Smooth muscle cell of the brain vasculature (primary cell): ENCODE results near the gene SYT6.

Experiments
- DNase-seq: peaks from one replicate; pipeline ENCODE4 v3.0.0-alpha.2; 2012; ENCODE audit warnings: low read depth, low spot score

SYT6 gene

GRCh38 chr1:114093624-114094362 is 59.9 kb downstream of the SYT6 start:
- DNase-seq = no peak

- no peak for DNase-seq
Observed at GRCh38 chr1:114092186-114093062, 61.2 kb downstream of the SYT6 start.

GRCh38 chr1:114091711-114092110 is 62.0 kb downstream of the SYT6 start:
- DNase-seq = no peak

GRCh38 chr1:114090738-114091505 is 62.7 kb downstream of the SYT6 start:
- no peak for DNase-seq

- DNase-seq = no peak
Observed at GRCh38 chr1:114089502-114090138, 64.0 kb downstream of the SYT6 start.

- DNase-seq = no peak
Observed at GRCh38 chr1:114088392-114089299, 65.0 kb downstream of the SYT6 start.

GRCh38 chr1:114087495-114087894 is 66.2 kb downstream of the SYT6 start:
- DNase-seq = no peak

GRCh38 chr1:114086601-114087368 is 66.9 kb downstream of the SYT6 start:
- DNase-seq = no peak

GRCh38 chr1:114082867-114083585 is 70.6 kb downstream of the SYT6 start:
- no peak for DNase-seq

GRCh38 chr1:114082304-114082630 is 71.4 kb downstream of the SYT6 start:
- DNase-seq = no peak

GRCh38 chr1:114081437-114082303 is 72.0 kb downstream of the SYT6 start:
- no peak for DNase-seq

- no peak for DNase-seq
Observed at GRCh38 chr1:114080511-114081436, 72.9 kb downstream of the SYT6 start.

- DNase-seq = no peak
Observed at GRCh38 chr1:114079596-114080190, 74.0 kb downstream of the SYT6 start.

- no peak for DNase-seq
Observed at GRCh38 chr1:114078116-114078515, 75.6 kb downstream of the SYT6 start.

GRCh38 chr1:114077188-114077587 is 76.5 kb downstream of the SYT6 start:
- DNase-seq = no peak

- DNase-seq = no peak
Observed at GRCh38 chr1:114076308-114076707, 77.4 kb downstream of the SYT6 start.
